GM18505 (cell line): ENCODE measurements around the gene GKN2.

Experiments
- ATAC-seq: cut with Tn5 transposase; IDR thresholded peaks from one replicate; pipeline ENCODE4 v1.9.1; 2021; ENCODE audit not compliant: unreplicated experiment
- POLR2A ChIP-seq: IDR thresholded peaks from 4 replicates; pipeline ENCODE4 v1.6.1; 2011; ENCODE audit warnings: borderline replicate concordance; ENCODE audit not compliant: insufficient read depth, insufficient read length; ENCODE audit errors: extremely low read depth

The GKN2 gene

GRCh38 chr2:68920481-68921170 is 32.1 kb downstream of the GKN2 start:
- ATAC-seq: no peak

GRCh38 chr2:68918497-68918896 is 34.2 kb downstream of the GKN2 start:
- no peak for TF ChIP-seq POLR2A
- ATAC-seq: no peak

More at GRCh38 chr2:68920481-68921170, 32.1 kb downstream of the GKN2 start:
- TF ChIP-seq POLR2A: no peak

GRCh38 chr2:68917034-68917718 is 35.5 kb downstream of the GKN2 start:
- ATAC-seq: no peak
- TF ChIP-seq POLR2A: no peak

- TF ChIP-seq POLR2A: no peak
- ATAC-seq: no peak
These were observed 36.5 kb downstream of the GKN2 start for GRCh38 chr2:68916226-68916625.

GRCh38 chr2:68915393-68915792 is 37.3 kb downstream of the GKN2 start:
- no peak for TF ChIP-seq POLR2A
- no peak for ATAC-seq

- no peak for ATAC-seq
- TF ChIP-seq POLR2A: no peak
These were observed 39.3 kb downstream of the GKN2 start for GRCh38 chr2:68913359-68913758.

GRCh38 chr2:68912732-68913131 is 40.0 kb downstream of the GKN2 start:
- ATAC-seq: no peak
- TF ChIP-seq POLR2A: no peak

GRCh38 chr2:68912111-68912510 is 40.6 kb downstream of the GKN2 start:
- ATAC-seq: no peak
- no peak for TF ChIP-seq POLR2A

GRCh38 chr2:68911709-68912108 is 41.0 kb downstream of the GKN2 start:
- TF ChIP-seq POLR2A: no peak
- ATAC-seq: no peak

- TF ChIP-seq POLR2A: no peak
- no peak for ATAC-seq
These were observed 41.4 kb downstream of the GKN2 start for GRCh38 chr2:68911246-68911645.

- peak; percentile 40 for ATAC-seq
- no peak for TF ChIP-seq POLR2A
These were observed 42.7 kb downstream of the GKN2 start for GRCh38 chr2:68909793-68910674.

- peak; percentile 84 for TF ChIP-seq POLR2A
- ATAC-seq: peak; percentile 96
These were observed 44.2 kb downstream of the GKN2 start for GRCh38 chr2:68908392-68908970.

GRCh38 chr2:68907920-68908253 is 44.8 kb downstream of the GKN2 start:
- no peak for TF ChIP-seq POLR2A
- peak; percentile 24 for ATAC-seq
